Gastroesophageal sphincter (tissue), 3 donors: ENCODE measurements around the gene EXOSC6.

Experiments used
- EP300 ChIP-seq: sonication (generic); formaldehyde crosslinking; IDR thresholded peaks from one replicate; pipeline ENCODE4 v1.6.1; 2017; ENCODE audit warnings: antibody characterized with exemption, mild to moderate bottlenecking
- TF ChIP-seq, protein P1 (sequence below), 4 experiments: fragments of 200-600 bp in 2 of 4; fragments of 450-650 bp in 2 of 4; sonication (generic) in 1 of 4; IDR thresholded peaks; one replicate each; pipeline ENCODE4 v1.5.1; 2017 to 2019; ENCODE audit warnings: antibody characterized with exemption in 4 of 4, mild to moderate bottlenecking in 2 of 4, moderate library complexity in 2 of 4

DNA sequence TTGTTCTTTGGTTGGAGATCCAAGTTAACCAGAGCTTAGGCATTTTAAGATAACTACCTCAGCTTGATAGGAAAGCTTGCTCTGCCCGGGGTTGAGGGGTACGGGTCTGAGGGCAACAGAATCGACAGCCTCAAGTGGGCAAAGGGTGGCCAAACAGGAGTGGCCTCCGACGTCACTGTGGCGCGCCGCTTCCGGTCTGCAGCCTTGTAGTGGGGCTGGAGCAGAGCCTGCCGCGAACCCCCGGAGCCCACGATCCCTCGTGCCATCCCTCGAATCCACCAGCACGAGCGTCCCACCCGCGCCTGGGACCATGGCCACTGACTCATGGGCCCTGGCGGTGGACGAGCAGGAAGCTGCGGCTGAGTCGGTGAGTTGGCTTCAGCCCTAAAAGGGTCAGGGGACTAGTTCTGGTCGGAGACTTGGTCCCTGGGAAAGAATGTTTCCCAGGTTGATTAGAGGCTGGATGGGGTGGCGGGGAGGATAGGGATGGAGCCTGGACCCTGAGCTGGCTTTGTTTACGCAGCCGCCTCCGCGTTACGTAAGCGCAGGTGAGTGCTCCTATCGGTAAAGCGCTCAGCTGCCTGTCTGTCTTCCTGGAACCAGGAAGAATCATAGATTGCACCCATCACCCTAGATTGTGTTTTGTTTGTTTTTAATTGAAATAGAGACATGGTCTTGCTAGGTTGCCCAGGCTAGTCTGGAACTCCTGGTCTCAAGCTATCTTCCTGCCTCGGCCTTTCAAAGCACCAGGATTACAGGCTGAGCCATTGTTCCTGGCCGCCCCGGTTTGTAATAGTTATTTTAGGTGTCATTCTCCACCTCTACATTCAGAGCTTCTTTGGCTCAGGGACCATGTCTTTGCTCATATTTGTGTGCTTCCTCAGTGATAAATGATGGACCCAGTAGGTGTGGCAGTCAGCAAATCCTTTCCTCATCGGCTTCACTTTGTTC lies 47.5 kb upstream of the EXOSC6 start, which contains the start of gene DDX19B:
- TF ChIP-seq, protein P1, sequence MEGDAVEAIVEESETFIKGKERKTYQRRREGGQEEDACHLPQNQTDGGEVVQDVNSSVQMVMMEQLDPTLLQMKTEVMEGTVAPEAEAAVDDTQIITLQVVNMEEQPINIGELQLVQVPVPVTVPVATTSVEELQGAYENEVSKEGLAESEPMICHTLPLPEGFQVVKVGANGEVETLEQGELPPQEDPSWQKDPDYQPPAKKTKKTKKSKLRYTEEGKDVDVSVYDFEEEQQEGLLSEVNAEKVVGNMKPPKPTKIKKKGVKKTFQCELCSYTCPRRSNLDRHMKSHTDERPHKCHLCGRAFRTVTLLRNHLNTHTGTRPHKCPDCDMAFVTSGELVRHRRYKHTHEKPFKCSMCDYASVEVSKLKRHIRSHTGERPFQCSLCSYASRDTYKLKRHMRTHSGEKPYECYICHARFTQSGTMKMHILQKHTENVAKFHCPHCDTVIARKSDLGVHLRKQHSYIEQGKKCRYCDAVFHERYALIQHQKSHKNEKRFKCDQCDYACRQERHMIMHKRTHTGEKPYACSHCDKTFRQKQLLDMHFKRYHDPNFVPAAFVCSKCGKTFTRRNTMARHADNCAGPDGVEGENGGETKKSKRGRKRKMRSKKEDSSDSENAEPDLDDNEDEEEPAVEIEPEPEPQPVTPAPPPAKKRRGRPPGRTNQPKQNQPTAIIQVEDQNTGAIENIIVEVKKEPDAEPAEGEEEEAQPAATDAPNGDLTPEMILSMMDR (IDR thresholded peaks at IDR 0.05): no peak
- TF ChIP-seq EP300: no peak
